Endothelial cell (in vitro differentiated cells): ENCODE results near the gene DCDC2B. TPM values are rescaled to one million over a fixed set of nuclear protein-coding genes. Genes with fewer than 3 reads are reported as not detected.

ENCODE experiments used
- DNase-seq: peaks from one replicate; pipeline ENCODE4 v3.0.0; 2021; ENCODE audit warnings: low spot score
- H3K27ac Mint-ChIP-seq: one replicate; pipeline ENCODE4 v1.8.0; 2021; ENCODE audit warnings: mixed read lengths, inconsistent platforms; ENCODE audit not compliant: unreplicated experiment
- H3K27me3 Mint-ChIP-seq: one replicate; pipeline ENCODE4 v1.8.0; 2021; ENCODE audit warnings: mild to moderate bottlenecking, moderate library complexity, mixed read lengths, inconsistent platforms; ENCODE audit not compliant: unreplicated experiment
- H3K36me3 Mint-ChIP-seq: one replicate; pipeline ENCODE4 v1.8.0; 2021; ENCODE audit warnings: mild to moderate bottlenecking, low read depth, mixed read lengths, inconsistent platforms; ENCODE audit not compliant: unreplicated experiment
- H3K4me1 Mint-ChIP-seq: one replicate; pipeline ENCODE4 v1.8.0; 2021; ENCODE audit warnings: mild to moderate bottlenecking, mixed read lengths, inconsistent platforms; ENCODE audit not compliant: unreplicated experiment
- H3K4me3 Mint-ChIP-seq: one replicate; pipeline ENCODE4 v1.8.0; 2021; ENCODE audit warnings: mild to moderate bottlenecking, mixed read lengths, inconsistent platforms; ENCODE audit not compliant: unreplicated experiment
- H3K9me3 Mint-ChIP-seq: one replicate; pipeline ENCODE4 v1.8.0; 2021; ENCODE audit warnings: mixed read lengths, inconsistent platforms; ENCODE audit not compliant: unreplicated experiment
- CTCF ChIP-seq: fragments of 200-600 bp; sonication (generic); IDR thresholded peaks from one replicate; pipeline ENCODE4 v1.5.0; 2021; ENCODE audit warnings: antibody characterized with exemption; ENCODE audit not compliant: unreplicated experiment
- total RNA-seq: library from RNA; stranded (reverse); fragmentation: NEBNext Ultra II Directional; extraction: Animal tissue kit (Norgen Biotek cat#: 25700); gene quantifications from one replicate; pipeline ENCODE4 v1.2.1, GENCODE V29; 2021; ENCODE audit not compliant: unreplicated experiment

Gene DCDC2B
- total RNA-seq, 1 donor from 2014 or later, result not detected

- Mint-ChIP-seq H3K4me1 (peaks cover 23% of the 10 kb centered on the region), H3K9me3 (no peaks in the 10 kb centered on the region), H3K36me3 (peaks cover 30% of the 10 kb centered on the region), H3K27me3 (peaks cover 6% of the 10 kb centered on the region), H3K4me3 (no peak overlapping the region), H3K27ac (peak overlapping the region; percentile 76)
- no peak for DNase-seq
- no peak for TF ChIP-seq CTCF
Observed at GRCh38 chr1:32172621-32173245, 36.2 kb upstream of the DCDC2B start.

- peak overlapping the region; percentile 93 for H3K27ac Mint-ChIP-seq
- H3K9me3 Mint-ChIP-seq, result no peaks in the 10 kb centered on the region
- no peak for DNase-seq
- H3K4me3 Mint-ChIP-seq, result peak overlapping the region; percentile 88
- peaks cover 29% of the 10 kb centered on the region for H3K36me3 Mint-ChIP-seq
- H3K27me3 Mint-ChIP-seq, result peaks cover 4% of the 10 kb centered on the region
- peaks cover 26% of the 10 kb centered on the region for H3K4me1 Mint-ChIP-seq
- TF ChIP-seq CTCF, result no peak
Observed at GRCh38 chr1:32178380-32179192, 30.3 kb upstream of the DCDC2B start.

GRCh38 chr1:32179193-32179442, 29.8 kb upstream of the DCDC2B start:
- H3K4me3 Mint-ChIP-seq, result peak overlapping the region; percentile 88
- peaks cover 33% of the 10 kb centered on the region for H3K36me3 Mint-ChIP-seq
- H3K27ac Mint-ChIP-seq, result peak overlapping the region; percentile 93
- H3K4me1 Mint-ChIP-seq, result peaks cover 26% of the 10 kb centered on the region
- no peaks in the 10 kb centered on the region for H3K9me3 Mint-ChIP-seq
- no peak for DNase-seq
- peaks cover 4% of the 10 kb centered on the region for H3K27me3 Mint-ChIP-seq
- no peak for TF ChIP-seq CTCF

- peaks cover 37% of the 10 kb centered on the region for H3K36me3 Mint-ChIP-seq
- peak; percentile 89 for DNase-seq
- peaks cover 4% of the 10 kb centered on the region for H3K27me3 Mint-ChIP-seq
- peak within 1 kb of the TSS; percentile 93 for H3K27ac Mint-ChIP-seq
- peaks cover 26% of the 10 kb centered on the region for H3K4me1 Mint-ChIP-seq
- peak within 1 kb of the TSS; percentile 92 for H3K4me3 Mint-ChIP-seq
- TF ChIP-seq CTCF, result no peak
- H3K9me3 Mint-ChIP-seq, result no peaks in the 10 kb centered on the region
Observed at GRCh38 chr1:32179443-32180185, 29.3 kb upstream of the DCDC2B start, which contains the start of gene TXLNA. TXLNA (plus strand) TSS chr1:32179675; CDS start chr1:32180346, 671 bp downstream.
